HG03095 (cell line): ENCODE results near the gene COL26A1.
"Not testable (repeated sequence)": the region's sequence is repeated elsewhere in the genome, so short reads cannot be mapped to it uniquely, and the experiment has no call there.

ENCODE experiments used
- ATAC-seq: cut with Tn5 transposase; IDR thresholded peaks from one replicate; pipeline ENCODE4 v1.9.1; 2021; ENCODE audit warnings: moderate library complexity; ENCODE audit not compliant: unreplicated experiment

The COL26A1 gene

GRCh38 chr7:101589976-101590662, 227.4 kb downstream of the COL26A1 start:
- no peak for ATAC-seq

GRCh38 chr7:101590663-101591435, 228.2 kb downstream of the COL26A1 start:
- no peak for ATAC-seq

DNA sequence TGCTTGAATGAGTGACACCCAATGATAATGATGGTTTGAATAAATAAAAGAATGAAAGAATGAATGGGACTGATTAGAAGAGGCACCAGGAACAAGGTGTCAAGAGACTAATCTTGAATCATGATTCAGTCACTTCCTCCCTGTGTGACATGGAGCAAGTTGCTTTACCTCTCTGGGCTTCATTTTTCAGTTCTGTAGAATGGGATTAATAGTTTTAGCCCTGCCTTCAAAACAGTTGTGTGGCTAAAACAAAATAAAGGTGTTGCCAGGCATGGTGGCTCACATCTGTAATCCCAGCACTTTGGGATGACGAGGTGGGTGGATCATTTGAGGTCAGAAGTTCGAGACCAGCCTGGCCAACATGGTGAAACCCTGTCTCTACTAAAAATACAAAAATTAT, 228.8 kb downstream of the COL26A1 start:
- ATAC-seq = no peak

DNA sequence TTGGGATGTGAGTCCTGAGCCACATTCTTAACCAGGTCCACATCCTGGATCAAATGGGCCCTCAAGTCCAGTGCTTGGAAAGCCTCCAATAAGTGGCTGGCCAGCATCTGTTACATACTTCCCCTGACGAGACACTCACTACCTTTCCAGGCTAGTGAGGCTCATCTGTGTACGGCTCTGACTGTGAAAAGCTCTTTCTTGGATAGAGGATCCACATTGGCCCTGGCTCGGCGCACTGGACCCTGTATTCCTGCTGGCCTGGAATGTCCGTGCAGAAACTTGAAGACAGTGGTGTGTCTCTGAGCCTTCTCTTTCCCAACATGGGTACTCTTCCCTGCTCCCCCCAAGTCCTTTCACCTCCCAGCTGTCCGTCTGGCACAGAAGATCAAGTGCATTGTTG, 230.9 kb downstream of the COL26A1 start:
- no peak for ATAC-seq

- ATAC-seq = no peak
Measured at GRCh38 chr7:101594790-101595189, 232.1 kb downstream of the COL26A1 start.

DNA sequence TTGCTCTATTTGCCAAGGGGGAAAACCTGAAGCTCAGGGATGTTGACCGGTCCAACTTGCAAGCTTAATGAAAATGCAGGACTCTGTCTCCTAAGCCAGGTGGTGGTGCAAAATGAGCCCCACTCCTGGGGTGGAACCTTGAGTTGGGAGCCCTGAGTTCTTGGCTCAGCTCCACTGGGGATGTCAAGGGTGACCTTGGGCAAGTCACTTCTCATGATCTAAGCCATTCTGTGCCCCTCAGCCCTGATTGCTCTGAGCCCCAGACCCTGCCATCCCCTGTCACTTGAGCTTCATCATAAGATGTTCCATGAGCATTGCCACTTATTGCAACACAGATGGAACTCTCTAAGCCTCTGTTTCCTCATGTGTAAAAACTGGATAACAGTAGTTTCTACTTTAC, 232.6 kb downstream of the COL26A1 start:
- no peak for ATAC-seq

DNA sequence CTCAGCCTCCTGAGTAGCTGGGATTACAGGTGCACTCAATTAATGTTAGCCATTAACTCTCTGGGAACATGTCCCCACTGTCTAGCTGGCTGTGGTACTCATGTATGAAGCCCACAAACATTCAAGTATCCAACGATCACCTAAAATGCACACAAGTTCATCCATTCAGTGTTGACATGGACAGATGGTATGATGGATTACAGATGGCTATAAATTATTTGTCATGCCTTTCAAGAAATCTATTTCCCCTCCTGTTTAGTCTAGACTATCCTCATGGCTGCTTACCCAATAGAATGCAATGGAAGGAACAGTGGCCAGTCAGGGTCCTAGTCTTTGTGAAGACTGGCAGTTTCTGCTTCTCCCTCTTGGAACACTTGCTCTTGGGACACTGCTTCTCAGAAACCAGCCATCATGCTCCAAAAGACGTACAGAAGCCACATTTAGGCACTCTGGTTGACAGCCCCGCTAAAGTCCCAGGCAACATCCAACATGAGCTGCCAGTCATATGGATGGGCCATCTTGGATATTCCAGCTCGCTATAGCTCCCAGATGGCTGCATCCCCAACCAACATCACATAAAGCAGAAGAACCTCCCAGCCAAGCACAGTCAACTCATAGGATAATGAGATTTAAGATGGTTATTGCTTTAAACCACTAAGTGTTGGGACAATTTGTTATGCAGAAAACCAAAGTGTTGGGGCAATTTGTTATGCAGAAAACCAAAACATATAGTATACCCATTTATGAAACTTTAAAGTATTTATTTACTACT, 233.3 kb downstream of the COL26A1 start:
- ATAC-seq = no peak

DNA sequence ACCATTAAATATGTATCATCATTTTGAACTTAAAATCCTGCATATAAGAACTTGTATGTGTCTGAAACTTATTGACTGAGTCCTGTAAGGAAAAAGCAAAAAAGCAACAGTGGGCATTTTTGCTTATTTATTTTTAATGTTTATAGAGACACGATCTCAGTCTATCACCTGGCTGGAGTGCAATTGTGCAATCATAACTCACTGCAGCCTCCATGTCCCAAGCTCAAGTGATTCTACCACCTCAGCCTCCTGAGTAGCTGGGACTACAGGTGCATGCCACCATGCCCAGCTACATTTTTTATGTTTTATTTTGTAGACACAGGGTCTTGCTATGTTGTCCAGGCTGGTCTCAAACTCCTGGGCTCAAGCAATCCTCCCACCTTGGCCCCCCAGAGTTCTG, 234.2 kb downstream of the COL26A1 start:
- no peak for ATAC-seq

- no peak for ATAC-seq
Measured at GRCh38 chr7:101597941-101598340, 235.3 kb downstream of the COL26A1 start.

GRCh38 chr7:101598422-101598985, 235.8 kb downstream of the COL26A1 start:
- ATAC-seq = no peak

DNA sequence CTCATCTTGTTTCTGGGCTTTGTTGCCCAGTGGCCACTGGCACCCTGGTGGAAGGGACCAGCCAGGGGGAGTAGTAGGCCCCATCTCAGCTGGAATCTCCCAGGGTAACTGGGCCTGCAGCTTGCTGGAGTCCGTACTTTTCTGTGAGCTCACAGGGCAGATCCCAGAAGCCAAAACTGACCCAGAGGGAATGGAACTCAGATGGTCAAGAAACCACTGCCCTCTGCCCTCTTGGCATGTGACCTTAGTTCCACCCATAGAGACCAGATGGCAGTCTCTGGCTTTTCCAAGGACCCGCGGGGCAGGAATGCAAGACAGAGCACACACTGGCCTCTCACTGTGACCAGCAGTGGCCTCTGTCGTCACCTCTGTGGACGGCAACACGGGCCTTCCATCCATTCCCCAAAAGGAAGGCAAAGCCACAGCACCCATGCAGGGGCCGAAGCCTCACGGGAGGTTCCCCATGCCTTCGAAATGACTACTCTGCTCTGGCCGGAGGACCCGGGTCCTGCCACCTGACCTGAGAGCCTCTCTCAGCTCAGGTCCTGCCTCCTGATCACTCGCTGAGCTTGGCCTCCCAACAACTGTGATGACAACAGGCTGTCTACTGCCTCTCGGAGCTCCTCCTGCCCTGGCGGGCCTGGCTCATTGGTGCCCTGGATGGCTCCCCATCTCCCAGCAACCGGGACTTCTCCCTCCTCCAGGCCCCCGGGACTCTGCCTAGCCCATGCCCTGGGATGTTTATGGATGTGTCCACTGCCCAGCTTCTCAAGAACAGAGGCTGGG, 236.5 kb downstream of the COL26A1 start:
- no peak for ATAC-seq

DNA sequence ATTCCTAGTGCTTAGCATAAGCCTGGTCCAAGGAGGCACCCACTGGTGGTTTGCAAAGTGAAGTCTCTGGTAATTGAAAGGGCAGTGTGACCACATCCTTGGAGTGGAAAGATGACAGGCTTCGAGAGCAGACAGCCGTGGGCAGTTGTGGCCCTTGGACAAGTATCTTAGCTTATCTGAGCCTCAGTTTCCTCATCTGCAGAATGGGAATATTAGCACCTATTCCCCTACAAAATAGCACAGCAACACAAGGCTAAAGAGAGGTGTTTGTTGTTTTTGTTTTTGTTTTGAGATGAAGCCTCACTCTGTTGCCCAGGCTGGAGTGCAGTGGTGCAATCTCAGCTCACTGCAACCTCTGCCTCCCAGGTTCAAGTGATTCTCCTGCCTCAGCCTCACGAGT, 237.1 kb downstream of the COL26A1 start:
- ATAC-seq = no peak

DNA sequence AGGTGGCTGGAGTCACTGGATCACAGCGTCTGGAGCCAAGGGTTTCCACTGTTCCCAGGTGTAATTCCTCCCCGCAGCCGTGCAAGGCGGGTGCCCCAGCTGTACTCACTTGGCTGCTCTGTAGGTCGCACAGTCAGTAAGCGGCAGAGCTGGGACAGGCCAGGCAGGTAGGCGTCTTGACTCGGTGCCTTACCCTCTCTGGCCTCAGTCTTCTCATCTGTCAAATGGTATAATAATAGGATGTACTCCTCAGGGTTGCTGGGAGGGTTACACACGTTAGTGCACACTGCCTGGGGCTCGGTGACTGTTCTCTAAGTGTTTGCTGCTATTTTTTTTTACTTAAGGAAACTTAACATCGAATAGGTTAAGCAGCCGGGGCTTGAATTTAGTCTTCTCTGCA, 239.4 kb downstream of the COL26A1 start:
- ATAC-seq = no peak

GRCh38 chr7:101602484-101603241, 240.0 kb downstream of the COL26A1 start:
- no peak for ATAC-seq

GRCh38 chr7:101604331-101604933, 241.8 kb downstream of the COL26A1 start:
- no peak for ATAC-seq

- not testable (repeated sequence) for ATAC-seq
Measured at GRCh38 chr7:101604934-101605332, 242.3 kb downstream of the COL26A1 start.

DNA sequence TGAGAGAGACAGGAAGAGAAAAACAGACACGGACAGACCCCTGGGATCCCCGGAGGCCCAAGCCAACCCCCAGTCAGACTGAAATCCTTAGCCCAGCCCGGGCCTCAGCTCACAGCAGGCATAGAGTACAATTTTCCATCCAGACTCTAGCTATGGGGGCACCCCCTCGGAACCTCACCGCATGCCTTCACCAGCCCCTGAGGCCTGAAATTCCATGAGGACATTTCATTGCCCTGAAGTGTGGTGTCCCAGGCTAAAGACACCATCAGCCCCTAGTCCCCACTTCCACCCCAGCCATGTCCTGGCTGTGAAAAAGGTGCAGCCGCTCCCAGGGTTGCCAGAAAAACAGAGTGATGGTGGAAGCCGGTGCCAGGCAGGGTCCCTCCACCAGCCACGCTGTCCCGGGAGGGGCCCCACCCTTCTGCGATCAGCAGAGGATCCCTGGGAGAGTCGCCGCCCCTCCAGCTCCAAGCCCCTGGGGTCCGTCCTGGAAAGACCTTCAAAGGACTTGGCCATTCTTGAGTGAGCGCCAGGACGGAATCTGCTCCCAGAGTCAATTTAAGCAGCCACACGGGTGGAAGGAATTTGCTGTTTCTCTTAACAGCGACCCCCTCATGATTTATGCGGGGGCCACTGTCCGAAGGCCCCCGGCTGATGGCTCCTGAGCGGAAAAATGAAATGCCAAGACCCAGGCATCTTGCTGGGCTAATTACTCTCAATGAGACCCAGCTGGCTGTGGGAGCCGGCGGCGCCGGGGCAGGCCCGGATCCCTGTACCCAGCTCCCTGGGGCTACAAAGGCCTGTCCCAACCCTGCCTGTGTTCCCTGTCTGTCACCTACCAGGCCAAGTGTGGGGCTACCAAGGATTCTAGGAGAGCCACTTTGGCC, 243.2 kb downstream of the COL26A1 start:
- no peak for ATAC-seq

DNA sequence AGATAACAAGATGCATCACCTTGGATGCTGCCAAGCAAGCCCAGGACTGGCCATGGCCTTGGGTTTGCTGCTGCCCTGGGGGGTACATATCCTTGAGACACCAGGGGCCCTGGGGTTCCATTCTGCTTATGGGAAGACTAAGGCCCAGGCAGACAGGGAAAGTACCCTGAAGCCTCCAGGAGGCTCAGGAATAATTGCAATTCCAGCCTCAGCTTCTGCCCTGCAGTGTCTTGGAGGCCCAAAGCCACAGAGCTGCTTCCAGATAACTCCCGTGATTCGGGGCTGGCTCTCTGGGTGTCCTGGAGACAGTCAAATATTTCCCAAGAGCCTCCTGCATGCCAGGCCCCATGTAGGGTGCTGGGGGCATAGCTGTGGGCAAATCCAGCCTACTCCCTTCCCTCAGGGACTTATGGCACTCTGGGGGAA, 243.8 kb downstream of the COL26A1 start:
- ATAC-seq = no peak
